Liver (tissue), 9 donors: ENCODE measurements around the gene WHAMM. TPM values are rescaled to one million over a fixed set of nuclear protein-coding genes. Genes with fewer than 3 reads are reported as not detected.

Source experiments
- DNase-seq: peaks from one replicate; pipeline ENCODE4 v3.0.0-alpha.2; 2017; ENCODE audit warnings: low spot score
- H3K27ac ChIP-seq, 2 donors: one replicate each; pipeline ENCODE4 v1.7.0; 2013; ENCODE audit warnings: inconsistent platforms in 2 of 2, low read length in 2 of 2, control low read depth in 1 of 2, low read depth in 1 of 2, mild to moderate bottlenecking in 1 of 2
- H3K27me3 ChIP-seq, 4 donors: one replicate each; pipeline versions ENCODE4 v1.6.1 to v1.7.0; 2013; ENCODE audit warnings: low read length in 3 of 4, inconsistent platforms in 1 of 4, mild to moderate bottlenecking in 1 of 4, moderate library complexity in 1 of 4; ENCODE audit not compliant: control insufficient read depth in 4 of 4, insufficient read depth in 4 of 4
- H3K36me3 ChIP-seq, 4 donors: one replicate each; pipeline versions ENCODE4 v1.6.1 to v1.7.0; 2013; ENCODE audit warnings: low read length in 3 of 4, mild to moderate bottlenecking in 3 of 4, low read depth in 1 of 4, moderate library complexity in 1 of 4; ENCODE audit not compliant: control insufficient read depth in 4 of 4, insufficient read depth in 3 of 4
- H3K4me1 ChIP-seq, 4 donors: one replicate each; pipeline versions ENCODE4 v1.6.1 to v1.7.0; 2013; ENCODE audit warnings: low read length in 3 of 4, mild to moderate bottlenecking in 3 of 4, moderate library complexity in 1 of 4; ENCODE audit not compliant: control insufficient read depth in 4 of 4, insufficient read depth in 4 of 4
- H3K4me3 ChIP-seq, 3 donors: one replicate each; pipeline versions ENCODE4 v1.6.1 to v1.7.0; 2013; ENCODE audit warnings: low read length in 3 of 3, control low read depth in 1 of 3, low read depth in 1 of 3, mild to moderate bottlenecking in 1 of 3
- H3K9ac ChIP-seq, 2 donors: one replicate each; pipeline ENCODE4 v1.7.0; 2013; ENCODE audit warnings: low read length in 2 of 2, mild to moderate bottlenecking in 2 of 2, moderate library complexity in 2 of 2, control low read depth in 1 of 2, low read depth in 1 of 2
- H3K9me3 ChIP-seq, 4 donors: one replicate each; pipeline versions ENCODE4 v1.6.1 to v1.7.0; 2013; ENCODE audit warnings: low read length in 3 of 4; ENCODE audit not compliant: control insufficient read depth in 4 of 4
- EGR1 ChIP-seq, 2 donors: IDR thresholded peaks; 2 replicates each; pipeline ENCODE4 v1.6.1; 2016 to 2018; ENCODE audit warnings: antibody characterized with exemption in 2 of 2, low read depth in 2 of 2
- FOXA1 ChIP-seq: IDR thresholded peaks from 2 replicates; pipeline ENCODE4 v1.6.1; 2016; ENCODE audit warnings: antibody characterized with exemption
- FOXA2 ChIP-seq: IDR thresholded peaks from 2 replicates; pipeline ENCODE4 v1.6.1; 2016; ENCODE audit warnings: antibody characterized with exemption
- GABPA ChIP-seq, 2 donors: IDR thresholded peaks in 1 of 2; conservative IDR thresholded peaks in 1 of 2; 2 replicates each; pipeline ENCODE4 v1.6.1; 2016; ENCODE audit warnings: antibody characterized with exemption in 2 of 2, mild to moderate bottlenecking in 1 of 2, moderate library complexity in 1 of 2
- HNF4A ChIP-seq, 2 donors: conservative IDR thresholded peaks; 2 replicates each; pipeline ENCODE4 v1.6.1; 2016; ENCODE audit warnings: antibody characterized with exemption in 2 of 2, mild to moderate bottlenecking in 2 of 2
- HNF4G ChIP-seq: IDR thresholded peaks from 2 replicates; pipeline ENCODE4 v1.6.1; 2016; ENCODE audit warnings: antibody characterized with exemption
- JUND ChIP-seq, 2 donors: IDR thresholded peaks; 2 replicates each; pipeline ENCODE4 v1.6.1; 2016; ENCODE audit warnings: antibody characterized with exemption in 2 of 2
- NR2F2 ChIP-seq: IDR thresholded peaks from 2 replicates; pipeline ENCODE4 v1.6.1; 2016; ENCODE audit warnings: antibody characterized with exemption
- RAD21 ChIP-seq, 2 donors: IDR thresholded peaks; 2 replicates each; pipeline ENCODE4 v1.6.1; 2016; ENCODE audit warnings: antibody characterized with exemption in 2 of 2, mild to moderate bottlenecking in 2 of 2
- RXRA ChIP-seq, 2 donors: IDR thresholded peaks; 2 replicates each; pipeline ENCODE4 v1.6.1; 2017 to 2018; ENCODE audit warnings: antibody characterized with exemption in 2 of 2, mild to moderate bottlenecking in 1 of 2
- SP1 ChIP-seq: IDR thresholded peaks from 2 replicates; pipeline ENCODE4 v1.6.1; 2018; ENCODE audit warnings: antibody characterized with exemption, mild to moderate bottlenecking
- TAF1 ChIP-seq: conservative IDR thresholded peaks from 2 replicates; pipeline ENCODE4 v1.6.1; 2016; ENCODE audit warnings: antibody characterized with exemption, mild to moderate bottlenecking
- YY1 ChIP-seq: IDR thresholded peaks from 2 replicates; pipeline ENCODE4 v1.6.1; 2016; ENCODE audit warnings: antibody characterized with exemption, mild to moderate bottlenecking
- WGBS: extraction: QIAGEN DNeasy Blood & Tissue Kit; methylation state at CpG from one replicate; pipeline ENCODE4 v1.1.7; 2013; 5-methylcytosine and 5-hydroxymethylcytosine counted together
- polyA plus RNA-seq, 2 donors: library from polyadenylated mRNA; stranded (reverse) in 1 of 2; unstranded in 1 of 2; fragments of 200-250 nt in 1 of 2; fragments of >200 nt in 1 of 2; fragmentation: Nextera tagmentation in 1 of 2; extraction: Ambion mirVana in 1 of 2; gene quantifications; one replicate each; pipeline versions ENCODE4 v1.2.1 to v1.2.3, GENCODE V29; 2013 to 2015
- total RNA-seq, 2 donors: library from RNA; depleted of rRNA; stranded (reverse); fragments of >200 nt; gene quantifications; one replicate each; pipeline ENCODE4 v1.2.3, GENCODE V29; 2014
- TF ChIP-seq, protein P1 (sequence below): IDR thresholded peaks from 2 replicates; pipeline ENCODE4 v1.6.1; 2016; ENCODE audit warnings: antibody characterized with exemption
- TF ChIP-seq, protein P2 (sequence below): IDR thresholded peaks from 2 replicates; pipeline ENCODE4 v1.6.1; 2016; ENCODE audit warnings: antibody characterized with exemption, mild to moderate bottlenecking
- TF ChIP-seq, protein P3 (sequence below): fragments of 150-350 bp; IDR thresholded peaks from 2 replicates; pipeline ENCODE4 v1.5.1; 2017; ENCODE audit warnings: improper control_type of control experiment, low read depth, low read length; ENCODE audit not compliant: missing input control
- TF ChIP-seq, protein P4 (sequence below): IDR thresholded peaks from 2 replicates; pipeline ENCODE4 v1.6.1; 2016; ENCODE audit warnings: antibody characterized with exemption
- TF ChIP-seq, protein P5 (sequence below): IDR thresholded peaks from 2 replicates; pipeline ENCODE4 v1.6.1; 2016; ENCODE audit warnings: antibody characterized with exemption
- donor health status: healthy.
- donor health status: healthy.
- donor health status: healthy.
- donor health status: healthy.
- donor health status: healthy.

The WHAMM gene
- total and polyA plus RNA-seq, 4 donors: 2.5 to 4.0 (median 3.2) TPM

DNA sequence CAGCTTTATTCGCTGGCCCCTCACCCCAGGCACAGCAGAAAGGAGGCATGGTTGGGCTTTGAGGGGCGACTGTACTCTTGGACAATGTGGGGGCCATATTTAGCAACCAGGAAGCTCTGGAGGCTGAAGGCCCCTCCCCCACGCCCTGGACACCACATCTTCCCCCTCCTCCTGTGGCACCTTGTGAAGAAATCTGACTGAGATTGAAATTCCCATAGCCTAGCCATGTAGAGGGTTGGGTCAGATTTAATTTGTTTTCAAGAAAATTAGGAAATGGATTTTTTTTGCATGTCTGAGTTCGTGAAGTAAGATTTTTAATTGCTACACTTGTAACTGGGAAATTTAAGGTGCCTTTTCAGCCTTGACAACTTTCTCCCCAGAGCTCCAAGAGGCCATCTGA, 28.1 kb upstream of the WHAMM start:
- TF ChIP-seq, protein P1, sequence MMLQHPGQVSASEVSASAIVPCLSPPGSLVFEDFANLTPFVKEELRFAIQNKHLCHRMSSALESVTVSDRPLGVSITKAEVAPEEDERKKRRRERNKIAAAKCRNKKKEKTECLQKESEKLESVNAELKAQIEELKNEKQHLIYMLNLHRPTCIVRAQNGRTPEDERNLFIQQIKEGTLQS: no peak
- TF ChIP-seq GABPA (IDR thresholded peaks at IDR 0.05 in 1 of 2, conservative IDR thresholded peaks at IDR 0.05 in 1 of 2) (no peak), RXRA (IDR thresholded peaks at IDR 0.05) (no peak), YY1 (no peak), EGR1 (IDR thresholded peaks at IDR 0.05; ENCODE audit: low read depth in 2 of 2) (no peak), SP1 (no peak), NR2F2 (no peak), HNF4A (conservative IDR thresholded peaks at IDR 0.05) (no peak), HNF4G (no peak), JUND (IDR thresholded peaks at IDR 0.05) (no peak), RAD21 (IDR thresholded peaks at IDR 0.05) (no peak), FOXA2 (no peak), TAF1 (no peak)
- TF ChIP-seq, protein P2, sequence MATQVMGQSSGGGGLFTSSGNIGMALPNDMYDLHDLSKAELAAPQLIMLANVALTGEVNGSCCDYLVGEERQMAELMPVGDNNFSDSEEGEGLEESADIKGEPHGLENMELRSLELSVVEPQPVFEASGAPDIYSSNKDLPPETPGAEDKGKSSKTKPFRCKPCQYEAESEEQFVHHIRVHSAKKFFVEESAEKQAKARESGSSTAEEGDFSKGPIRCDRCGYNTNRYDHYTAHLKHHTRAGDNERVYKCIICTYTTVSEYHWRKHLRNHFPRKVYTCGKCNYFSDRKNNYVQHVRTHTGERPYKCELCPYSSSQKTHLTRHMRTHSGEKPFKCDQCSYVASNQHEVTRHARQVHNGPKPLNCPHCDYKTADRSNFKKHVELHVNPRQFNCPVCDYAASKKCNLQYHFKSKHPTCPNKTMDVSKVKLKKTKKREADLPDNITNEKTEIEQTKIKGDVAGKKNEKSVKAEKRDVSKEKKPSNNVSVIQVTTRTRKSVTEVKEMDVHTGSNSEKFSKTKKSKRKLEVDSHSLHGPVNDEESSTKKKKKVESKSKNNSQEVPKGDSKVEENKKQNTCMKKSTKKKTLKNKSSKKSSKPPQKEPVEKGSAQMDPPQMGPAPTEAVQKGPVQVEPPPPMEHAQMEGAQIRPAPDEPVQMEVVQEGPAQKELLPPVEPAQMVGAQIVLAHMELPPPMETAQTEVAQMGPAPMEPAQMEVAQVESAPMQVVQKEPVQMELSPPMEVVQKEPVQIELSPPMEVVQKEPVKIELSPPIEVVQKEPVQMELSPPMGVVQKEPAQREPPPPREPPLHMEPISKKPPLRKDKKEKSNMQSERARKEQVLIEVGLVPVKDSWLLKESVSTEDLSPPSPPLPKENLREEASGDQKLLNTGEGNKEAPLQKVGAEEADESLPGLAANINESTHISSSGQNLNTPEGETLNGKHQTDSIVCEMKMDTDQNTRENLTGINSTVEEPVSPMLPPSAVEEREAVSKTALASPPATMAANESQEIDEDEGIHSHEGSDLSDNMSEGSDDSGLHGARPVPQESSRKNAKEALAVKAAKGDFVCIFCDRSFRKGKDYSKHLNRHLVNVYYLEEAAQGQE: no peak
- TF ChIP-seq, protein P3, sequence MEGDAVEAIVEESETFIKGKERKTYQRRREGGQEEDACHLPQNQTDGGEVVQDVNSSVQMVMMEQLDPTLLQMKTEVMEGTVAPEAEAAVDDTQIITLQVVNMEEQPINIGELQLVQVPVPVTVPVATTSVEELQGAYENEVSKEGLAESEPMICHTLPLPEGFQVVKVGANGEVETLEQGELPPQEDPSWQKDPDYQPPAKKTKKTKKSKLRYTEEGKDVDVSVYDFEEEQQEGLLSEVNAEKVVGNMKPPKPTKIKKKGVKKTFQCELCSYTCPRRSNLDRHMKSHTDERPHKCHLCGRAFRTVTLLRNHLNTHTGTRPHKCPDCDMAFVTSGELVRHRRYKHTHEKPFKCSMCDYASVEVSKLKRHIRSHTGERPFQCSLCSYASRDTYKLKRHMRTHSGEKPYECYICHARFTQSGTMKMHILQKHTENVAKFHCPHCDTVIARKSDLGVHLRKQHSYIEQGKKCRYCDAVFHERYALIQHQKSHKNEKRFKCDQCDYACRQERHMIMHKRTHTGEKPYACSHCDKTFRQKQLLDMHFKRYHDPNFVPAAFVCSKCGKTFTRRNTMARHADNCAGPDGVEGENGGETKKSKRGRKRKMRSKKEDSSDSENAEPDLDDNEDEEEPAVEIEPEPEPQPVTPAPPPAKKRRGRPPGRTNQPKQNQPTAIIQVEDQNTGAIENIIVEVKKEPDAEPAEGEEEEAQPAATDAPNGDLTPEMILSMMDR: no peak
- TF ChIP-seq, protein P4, sequence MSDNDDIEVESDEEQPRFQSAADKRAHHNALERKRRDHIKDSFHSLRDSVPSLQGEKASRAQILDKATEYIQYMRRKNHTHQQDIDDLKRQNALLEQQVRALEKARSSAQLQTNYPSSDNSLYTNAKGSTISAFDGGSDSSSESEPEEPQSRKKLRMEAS: no peak
- TF ChIP-seq, protein P5, sequence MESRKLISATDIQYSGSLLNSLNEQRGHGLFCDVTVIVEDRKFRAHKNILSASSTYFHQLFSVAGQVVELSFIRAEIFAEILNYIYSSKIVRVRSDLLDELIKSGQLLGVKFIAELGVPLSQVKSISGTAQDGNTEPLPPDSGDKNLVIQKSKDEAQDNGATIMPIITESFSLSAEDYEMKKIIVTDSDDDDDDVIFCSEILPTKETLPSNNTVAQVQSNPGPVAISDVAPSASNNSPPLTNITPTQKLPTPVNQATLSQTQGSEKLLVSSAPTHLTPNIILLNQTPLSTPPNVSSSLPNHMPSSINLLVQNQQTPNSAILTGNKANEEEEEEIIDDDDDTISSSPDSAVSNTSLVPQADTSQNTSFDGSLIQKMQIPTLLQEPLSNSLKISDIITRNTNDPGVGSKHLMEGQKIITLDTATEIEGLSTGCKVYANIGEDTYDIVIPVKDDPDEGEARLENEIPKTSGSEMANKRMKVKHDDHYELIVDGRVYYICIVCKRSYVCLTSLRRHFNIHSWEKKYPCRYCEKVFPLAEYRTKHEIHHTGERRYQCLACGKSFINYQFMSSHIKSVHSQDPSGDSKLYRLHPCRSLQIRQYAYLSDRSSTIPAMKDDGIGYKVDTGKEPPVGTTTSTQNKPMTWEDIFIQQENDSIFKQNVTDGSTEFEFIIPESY: no peak
- Histone ChIP-seq H3K9me3 (no peaks in the 10 kb centered on the region), H3K9ac (no peak overlapping the region), H3K4me3 (no peak overlapping the region), H3K27me3 (no peaks in the 10 kb centered on the region), H3K4me1 (no peaks in the 10 kb centered on the region), H3K36me3 (no peaks in the 10 kb centered on the region), H3K27ac (no peak overlapping the region)
- 75% methylated on average over 4 of the region's 4 CpGs for WGBS
- DNase-seq: no peak

DNA sequence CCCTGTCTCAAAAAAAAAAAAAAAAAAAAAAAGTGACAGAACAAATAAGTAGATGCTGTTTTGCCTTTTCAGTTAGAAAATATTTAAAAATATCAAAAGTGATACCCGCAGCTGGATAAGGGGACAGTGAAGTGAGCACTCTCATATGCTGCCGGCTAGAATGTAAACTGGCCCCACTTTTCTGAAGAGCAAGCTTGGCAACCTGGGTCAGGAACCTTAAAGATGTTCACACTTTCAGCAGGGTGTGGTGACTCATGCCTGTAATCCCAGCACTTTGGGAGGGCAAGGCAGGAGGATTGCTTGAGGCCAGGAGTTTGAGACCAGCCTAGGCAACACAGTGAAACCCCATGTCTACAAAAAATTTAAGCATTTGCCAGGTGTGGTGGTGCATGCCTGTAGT, 20.9 kb upstream of the WHAMM start:
- Histone ChIP-seq H3K4me3 (no peak overlapping the region), H3K9ac (no peak overlapping the region), H3K4me1 (no peaks in the 10 kb centered on the region), H3K36me3 (no peaks in the 10 kb centered on the region), H3K27me3 (no peaks in the 10 kb centered on the region), H3K9me3 (no peaks in the 10 kb centered on the region), H3K27ac (no peak overlapping the region)
- 91% methylated on average over 2 of the region's 2 CpGs for WGBS
- no peak for DNase-seq
- TF ChIP-seq HNF4A (conservative IDR thresholded peaks at IDR 0.05) (no peak), FOXA2 (no peak), YY1 (no peak), RAD21 (IDR thresholded peaks at IDR 0.05) (no peak), GABPA (IDR thresholded peaks at IDR 0.05 in 1 of 2, conservative IDR thresholded peaks at IDR 0.05 in 1 of 2) (no peak), SP1 (no peak), JUND (IDR thresholded peaks at IDR 0.05) (no peak), FOXA1 (no peak), EGR1 (IDR thresholded peaks at IDR 0.05; ENCODE audit: low read depth in 2 of 2) (no peak), TAF1 (no peak)
- TF ChIP-seq, protein P4: no peak
- TF ChIP-seq, protein P3: no peak
- TF ChIP-seq, protein P2: no peak
